Measurements from ENCODE around the gene TFR2.

TFR2 gene

DNA sequence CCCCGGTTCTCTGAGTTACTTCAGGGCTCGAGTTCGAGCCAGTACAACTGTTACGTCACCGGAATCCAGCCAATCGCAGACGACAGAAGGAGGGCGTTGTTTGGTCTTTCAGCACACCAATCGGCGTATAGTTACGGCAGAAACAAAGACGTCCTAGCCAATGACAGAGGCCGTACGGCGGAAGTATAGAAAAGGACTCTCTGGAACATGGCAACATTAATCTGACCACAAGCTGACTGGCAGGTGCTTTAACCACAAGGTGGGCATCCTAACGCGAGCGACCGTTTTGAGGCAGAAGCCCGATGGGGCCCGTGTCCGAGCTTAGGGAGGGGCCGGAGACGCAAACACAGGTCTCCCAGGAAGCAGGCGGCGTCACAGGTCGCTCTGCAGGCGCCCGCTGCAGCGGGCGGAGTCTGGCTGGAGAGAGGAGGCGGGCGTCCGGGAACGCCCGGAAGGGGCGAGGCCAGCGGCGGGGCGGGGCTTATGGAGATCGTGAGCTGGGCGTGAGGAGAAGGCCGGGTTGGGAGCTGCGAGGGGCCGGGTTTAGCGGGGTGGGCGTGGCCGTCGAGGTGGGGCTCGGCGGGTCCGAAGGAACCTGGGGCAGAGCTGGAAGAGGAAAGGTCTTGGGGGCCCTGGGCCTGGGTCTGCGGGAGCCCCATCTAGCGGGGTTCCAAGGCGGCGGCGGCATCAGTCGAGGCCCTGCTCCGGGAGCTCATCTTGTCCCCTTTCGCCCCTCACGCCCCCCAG lies 29.2 kb downstream of the TFR2 start, which contains the start of gene MOSPD3:
MOSPD3 (plus strand) TSS at position 558 of the 747 bp plus-strand sequence. CDS start 252 bp downstream, outside the sequence.
- DNase-seq: peak; percentile 99

DNA sequence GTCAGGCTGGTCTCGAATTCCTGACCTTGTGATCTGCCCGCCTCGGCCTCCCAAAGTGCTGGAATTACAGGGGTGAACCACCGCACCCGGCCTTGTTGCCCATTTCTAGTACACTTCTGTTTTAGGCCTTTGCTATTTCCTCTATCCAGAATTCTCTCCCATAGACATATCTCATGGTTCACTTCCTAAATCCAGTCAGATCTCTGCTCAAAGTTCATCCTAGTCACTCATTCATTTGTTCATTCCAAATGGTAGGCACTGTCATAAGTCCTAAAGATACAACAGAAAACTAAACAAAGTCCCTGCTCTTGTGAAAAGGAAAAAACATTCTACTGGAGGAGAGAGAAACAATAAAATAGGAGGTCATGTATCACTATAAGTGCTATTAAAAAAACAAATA lies 31.4 kb downstream of the TFR2 start:
- no peak for DNase-seq

DNA sequence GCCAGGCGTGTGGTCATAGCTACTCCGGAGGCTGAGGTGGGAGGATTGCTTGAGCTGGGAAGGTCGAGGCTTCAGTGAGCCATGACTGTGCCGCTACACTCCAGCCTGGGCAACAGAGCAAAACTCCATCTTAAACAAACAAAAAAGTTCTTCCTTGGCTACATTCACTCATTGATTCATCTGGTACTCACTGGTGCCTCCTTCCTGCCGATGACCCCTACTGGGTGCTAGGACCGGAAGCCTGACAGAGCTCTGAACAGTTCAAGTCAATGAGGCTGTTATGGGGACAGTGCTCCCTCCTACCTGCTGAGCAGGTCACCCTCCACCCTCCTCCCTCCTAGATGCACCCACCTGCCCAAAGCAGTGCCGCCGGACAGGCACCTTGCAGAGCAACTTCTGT lies 34.2 kb downstream of the TFR2 start:
- DNase-seq: no peak

DNA sequence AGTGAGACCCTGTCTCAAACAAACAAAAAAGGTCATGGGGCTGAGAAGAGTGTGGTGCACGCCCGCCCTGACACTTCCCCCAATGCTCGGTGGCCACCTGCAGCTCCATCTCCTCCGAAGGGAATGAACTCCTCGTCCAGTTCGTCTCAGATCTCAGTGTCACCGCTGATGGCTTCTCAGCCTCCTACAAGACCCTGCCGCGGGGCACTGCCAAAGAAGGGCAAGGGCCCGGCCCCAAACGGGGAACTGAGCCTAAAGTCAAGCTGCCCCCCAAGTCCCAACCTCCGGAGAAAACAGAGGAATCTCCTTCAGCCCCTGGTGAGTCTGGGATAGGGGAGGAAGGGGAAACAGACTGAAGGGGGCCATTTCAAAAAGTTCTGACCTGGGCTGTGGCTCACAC lies 35.0 kb downstream of the TFR2 start:
- DNase-seq: no peak

DNA sequence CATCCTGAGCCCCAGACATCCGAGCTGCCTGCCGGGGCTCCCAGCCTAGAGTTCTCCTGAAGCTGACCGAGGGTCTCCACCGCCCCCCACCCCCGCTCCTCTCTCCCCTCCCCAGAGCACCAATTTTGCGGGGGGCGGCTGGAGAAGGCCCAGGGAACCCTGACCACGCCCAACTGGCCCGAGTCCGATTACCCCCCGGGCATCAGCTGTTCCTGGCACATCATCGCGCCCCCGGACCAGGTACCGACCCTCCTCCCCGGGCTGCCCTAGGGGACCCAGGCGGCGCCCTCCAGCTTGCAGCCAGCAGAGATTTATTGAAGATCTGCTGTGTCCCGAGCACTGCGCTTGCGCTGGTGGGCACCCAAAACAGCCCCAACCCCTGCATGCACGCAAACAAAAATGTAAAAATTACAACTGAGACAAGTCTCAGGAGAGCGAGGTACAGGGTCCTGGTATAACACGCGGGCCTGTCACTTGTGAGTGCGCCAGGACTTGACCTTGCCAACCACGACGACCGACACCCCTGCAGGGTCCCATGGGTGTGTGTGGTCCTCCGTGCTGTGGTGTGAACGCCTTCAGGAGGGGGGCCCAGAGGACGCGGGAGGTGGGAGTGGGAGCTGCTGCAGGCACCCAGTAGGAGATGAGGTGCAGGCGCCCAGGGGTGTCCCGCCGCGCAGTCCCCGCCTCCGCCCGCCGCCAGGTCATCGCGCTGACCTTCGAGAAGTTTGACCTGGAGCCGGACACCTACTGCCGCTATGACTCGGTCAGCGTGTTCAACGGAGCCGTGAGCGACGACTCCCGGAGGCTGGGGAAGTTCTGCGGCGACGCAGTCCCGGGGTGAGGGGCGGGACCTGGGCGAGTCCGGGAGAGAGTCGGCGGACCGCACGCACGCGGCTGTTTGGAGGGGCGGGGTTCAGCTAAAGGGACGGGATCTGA lies 36.1 kb downstream of the TFR2 start:
- DNase-seq: peak; percentile 61 to 70

DNA sequence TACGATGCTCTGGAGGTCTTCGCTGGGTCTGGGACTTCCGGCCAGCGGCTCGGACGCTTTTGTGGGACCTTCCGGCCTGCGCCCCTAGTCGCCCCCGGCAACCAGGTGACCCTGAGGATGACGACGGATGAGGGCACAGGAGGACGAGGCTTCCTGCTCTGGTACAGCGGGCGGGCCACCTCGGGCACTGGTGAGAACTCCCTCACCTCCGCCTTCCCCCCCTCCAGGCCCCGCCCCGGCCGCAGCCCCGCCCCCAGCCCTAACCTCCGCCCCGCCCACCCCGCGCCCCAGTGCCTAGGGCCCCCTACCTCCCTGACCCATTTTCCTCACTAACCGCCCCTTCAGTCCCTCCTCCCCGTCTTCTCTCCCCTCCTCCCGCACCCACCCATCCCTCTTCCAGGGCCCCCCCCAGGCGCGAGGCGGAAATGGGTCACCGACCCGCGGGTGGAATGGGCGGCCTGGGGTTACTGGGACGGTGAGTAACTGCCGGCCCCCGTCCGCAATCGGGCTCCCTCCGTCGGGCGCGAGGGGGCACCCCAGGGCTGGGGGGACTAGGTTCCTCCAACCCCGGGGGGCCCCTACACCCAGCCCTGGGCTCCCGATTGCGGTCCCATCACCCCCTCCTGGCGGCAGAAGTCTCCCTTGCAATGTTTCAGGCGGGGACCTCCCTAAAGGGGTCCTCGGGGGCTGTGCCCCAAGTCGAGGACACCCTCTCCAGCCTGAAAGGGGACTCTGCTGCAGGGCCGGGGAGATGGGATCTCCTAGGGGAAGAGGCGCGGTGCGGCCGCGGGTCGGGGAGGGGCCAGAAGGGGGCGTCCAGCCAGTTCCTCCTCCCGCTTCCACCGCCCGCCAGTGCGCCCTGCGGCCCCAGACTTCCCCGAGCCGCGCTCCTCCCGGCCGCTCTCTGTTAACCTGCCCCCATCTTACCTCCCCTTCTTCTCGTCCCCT lies 37.0 kb downstream of the TFR2 start:
- peak; percentile 79 to 84 for DNase-seq

DNA sequence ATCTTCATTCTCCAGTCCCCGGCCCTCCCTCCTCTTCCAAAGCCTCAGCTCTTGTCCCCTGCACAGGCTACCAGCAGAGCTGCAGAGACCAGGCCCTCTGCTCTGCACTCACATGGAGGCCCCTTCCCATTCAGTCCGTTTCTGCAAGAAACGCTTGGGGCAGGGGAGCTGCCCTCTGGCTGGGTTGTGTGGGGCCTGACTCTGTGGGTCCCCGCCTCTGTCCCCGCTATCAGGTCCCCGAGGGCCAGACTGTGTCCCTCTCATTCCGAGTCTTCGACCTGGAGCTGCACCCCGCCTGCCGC lies 37.7 kb downstream of the TFR2 start:
- no peak for DNase-seq

DNA sequence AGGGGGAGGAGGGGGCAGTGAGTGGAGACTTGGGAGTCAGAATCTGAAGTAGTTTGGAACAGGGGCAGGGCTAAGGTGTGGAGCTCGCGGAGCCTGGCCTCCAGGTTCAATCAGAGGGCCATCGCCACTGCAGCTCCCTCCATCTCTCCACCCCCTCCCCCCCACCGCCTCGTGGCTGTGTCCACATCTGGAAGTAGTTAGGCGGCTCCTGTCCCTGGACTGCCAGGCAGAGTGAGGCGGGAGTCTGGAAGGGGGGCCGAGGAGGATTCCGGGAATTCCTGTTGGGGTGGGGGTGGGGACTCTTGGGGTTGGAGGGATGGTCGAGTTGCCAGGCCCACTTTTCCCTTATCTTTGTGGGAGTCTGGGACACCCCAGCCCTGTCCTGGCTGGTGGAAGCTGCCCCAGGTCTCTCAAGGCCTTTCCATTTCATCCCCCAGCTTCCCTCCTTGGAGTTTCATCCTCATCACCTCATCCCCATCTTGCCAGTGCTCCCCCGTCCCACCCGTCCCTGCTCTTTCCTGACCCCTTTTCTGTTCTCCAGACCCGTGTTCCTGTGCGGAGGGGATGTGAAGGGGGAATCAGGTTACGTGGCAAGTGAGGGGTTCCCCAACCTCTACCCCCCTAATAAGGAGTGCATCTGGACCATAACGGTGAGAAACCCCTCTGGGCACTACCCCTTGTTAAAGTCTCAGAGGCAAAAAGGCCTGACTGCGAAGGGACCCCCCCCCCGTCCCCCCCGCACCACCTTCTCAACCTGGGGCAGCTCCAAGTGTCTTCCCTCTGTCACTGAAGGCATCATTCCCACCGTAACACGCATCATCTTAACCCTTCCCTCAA lies 38.2 kb downstream of the TFR2 start:
- no peak for DNase-seq

DNA sequence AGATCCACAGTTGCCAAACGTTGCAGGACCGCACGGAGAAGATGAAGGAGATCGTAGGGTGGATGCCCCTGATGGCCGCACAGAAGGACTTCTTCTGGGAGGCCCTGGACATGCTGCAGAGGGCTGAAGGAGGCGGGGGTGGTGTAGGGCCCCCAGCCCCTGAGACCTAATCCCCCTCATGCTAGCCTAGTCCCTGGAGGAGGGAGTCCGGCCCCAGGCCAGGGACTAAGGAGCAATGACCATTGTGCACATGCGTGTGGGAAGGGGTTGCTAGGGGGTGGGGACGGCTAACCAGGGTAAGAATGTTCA lies 40.7 kb downstream of the TFR2 start:
- no peak for DNase-seq

DNA sequence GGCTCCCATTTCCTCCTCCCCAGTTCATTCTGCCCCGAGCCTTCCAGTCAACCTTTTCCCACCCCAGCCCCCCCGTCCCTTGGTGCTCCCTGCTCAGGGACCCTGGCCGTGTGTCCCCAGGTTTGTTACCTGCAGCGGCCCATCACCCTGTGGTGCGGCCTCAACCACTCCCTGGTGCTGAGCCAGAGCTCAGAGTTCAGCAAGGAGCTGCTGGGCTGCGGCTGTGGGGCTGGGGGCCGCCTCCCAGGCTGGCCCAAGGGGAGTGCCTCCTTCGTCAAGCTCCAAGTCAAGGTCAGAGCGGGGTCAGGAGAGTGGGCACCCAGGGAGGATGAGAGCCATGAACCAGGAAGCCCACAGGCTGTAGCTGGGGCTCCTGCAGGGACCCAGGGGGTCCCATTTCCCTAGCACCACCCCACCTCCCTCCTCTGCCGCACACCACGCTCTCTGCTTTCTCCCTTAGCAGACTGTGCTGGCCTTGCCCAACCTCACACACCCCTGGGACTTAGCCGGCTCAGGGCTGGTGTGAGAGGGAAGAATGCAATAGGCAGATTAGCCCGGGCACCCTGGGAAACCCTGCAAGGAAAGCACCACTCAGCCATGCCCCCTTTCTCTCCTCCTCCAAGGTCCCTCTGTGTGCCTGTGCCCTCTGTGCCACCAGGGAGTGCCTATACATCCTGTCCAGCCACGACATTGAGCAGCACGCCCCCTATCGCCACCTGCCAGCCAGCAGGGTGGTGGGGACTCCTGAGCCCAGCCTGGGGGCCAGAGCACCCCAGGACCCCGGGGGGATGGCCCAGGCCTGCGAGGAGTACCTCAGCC lies 41.2 kb downstream of the TFR2 start:
- no peak for DNase-seq

DNA sequence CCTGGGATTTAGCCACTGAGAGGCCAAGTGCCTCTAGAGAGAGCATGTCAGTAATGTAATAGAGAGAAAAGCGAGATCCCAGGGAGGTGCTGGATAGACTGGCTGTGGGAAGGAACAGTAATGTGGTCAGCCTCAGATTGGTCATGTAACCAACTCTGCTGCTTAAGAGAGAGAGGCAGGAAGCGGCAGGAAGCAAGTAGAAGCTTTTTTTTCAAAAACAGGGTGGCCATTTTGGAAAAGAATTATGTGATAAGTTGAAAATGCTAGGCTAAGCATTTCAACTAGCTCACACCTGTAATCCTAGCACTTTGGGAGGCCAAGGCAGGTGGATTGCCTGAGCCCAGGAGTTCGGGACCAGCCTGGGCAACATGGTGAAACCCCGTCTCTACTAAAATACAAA lies 42.9 kb downstream of the TFR2 start:
- DNase-seq: no peak

DNA sequence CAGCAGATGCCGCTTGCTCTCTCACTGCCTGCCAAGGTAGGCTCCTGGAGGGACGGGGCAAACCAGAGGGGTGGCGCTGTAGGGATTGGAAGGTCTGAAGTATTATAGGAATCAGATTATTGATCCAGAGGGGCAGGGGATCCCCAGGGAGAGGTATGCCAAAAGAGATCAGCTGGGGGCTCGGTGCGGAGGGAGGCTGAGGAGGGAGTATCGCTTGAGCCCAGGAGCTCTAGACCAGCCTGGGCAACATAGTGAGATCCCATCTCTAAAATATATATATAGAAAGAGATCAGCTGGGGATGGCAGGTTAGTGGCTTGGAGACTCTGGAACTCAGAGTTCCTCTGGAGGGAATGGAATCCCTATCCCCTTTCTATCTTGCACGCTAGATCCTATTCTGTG lies 46.2 kb downstream of the TFR2 start:
- DNase-seq: no peak

DNA sequence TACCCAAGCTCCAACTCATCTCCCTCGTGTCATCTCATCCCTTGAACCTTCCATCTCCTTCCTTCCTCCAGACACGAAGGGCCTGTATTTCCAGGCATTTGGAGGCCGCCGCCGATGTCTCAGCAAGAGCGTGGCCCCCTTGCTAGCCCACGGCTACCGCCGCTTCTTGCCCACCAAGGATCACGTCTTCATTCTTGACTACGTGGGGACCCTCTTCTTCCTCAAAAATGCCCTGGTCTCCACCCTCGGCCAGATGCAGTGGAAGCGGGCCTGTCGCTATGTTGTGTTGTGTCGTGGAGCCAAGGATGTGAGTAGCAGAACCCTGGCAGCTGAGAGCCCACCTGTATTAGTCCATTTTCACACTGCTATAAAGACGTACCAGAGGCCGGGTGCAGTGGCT lies 49.8 kb downstream of the TFR2 start:
- no peak for DNase-seq

DNA sequence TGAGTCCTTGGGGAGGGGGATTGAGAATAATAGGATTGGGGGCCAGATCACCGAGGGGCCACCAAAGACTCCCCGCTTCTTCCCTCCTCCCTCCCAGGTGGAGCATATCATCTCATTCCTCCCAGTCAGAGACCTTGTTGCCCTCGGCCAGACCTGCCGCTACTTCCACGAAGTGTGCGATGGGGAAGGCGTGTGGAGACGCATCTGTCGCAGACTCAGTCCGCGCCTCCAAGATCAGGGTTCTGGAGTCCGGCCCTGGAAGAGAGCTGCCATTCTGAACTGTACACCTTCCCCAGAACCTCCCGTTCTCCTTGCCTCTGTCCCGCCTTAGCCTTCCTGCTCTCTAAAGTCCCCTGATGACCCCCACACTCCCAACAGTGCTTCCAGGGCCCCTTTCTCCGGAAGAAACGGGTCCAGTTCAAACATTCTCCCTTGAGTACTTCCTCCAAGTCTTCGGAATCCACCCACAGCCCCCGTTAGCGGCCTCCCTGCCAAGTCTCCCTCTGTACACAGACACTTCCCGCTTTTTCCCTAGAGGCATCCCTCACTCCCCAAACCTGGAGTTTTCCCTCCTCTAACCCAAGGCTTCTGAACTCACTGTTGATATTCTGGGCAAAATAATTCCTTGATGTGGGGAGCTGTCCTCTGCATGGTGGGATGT lies 51.1 kb downstream of the TFR2 start:
- DNase-seq: no peak

DNA sequence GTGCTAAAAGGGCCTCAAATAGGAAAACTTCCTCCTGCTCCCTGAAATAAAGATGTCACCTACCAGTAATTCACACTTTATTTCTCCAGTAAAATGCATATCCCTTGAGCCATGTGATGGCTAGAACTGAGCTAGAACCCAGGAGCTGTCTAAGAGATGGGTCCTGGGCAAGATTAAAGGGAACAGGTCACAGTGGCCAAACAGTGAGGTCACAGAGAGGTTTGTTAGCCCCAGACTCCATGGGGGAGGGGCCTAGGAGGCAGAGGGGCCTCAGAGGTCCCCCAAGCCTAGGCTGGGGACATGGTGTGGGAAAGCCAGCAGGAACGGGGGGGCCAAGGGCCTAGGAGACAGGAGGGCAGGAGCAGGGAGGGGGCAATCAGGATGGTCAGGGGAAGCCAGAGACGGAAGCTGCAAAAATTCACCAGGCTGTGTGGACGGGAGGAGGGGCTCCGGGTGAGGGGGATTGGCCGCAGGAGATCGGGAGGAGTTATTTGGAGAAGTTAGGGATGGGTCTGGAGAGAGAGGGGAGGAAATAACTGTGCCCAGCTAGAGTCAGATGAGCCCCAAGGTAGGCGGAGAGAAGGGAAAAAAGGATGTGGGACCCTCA lies 51.9 kb downstream of the TFR2 start:
- no peak for DNase-seq

DNA sequence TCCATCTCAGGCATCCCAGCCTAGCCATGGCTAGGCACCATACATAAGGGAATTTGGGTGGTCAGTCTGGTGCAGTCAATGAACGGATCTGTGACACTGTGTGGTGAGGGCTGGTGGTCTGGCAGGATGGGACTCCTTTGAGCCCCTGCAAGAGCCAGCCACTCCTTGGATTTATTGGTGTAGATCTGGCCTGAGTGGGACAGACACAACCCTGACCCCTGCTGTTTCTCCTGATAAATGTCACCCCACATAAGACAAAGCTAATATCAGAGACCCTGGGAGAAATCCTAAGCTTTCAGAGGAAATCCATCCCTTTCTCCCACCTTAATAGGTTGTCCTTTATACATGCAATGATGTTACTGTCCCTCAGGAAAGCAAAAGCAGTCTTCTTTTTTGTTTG lies 52.9 kb downstream of the TFR2 start:
- no peak for DNase-seq

DNA sequence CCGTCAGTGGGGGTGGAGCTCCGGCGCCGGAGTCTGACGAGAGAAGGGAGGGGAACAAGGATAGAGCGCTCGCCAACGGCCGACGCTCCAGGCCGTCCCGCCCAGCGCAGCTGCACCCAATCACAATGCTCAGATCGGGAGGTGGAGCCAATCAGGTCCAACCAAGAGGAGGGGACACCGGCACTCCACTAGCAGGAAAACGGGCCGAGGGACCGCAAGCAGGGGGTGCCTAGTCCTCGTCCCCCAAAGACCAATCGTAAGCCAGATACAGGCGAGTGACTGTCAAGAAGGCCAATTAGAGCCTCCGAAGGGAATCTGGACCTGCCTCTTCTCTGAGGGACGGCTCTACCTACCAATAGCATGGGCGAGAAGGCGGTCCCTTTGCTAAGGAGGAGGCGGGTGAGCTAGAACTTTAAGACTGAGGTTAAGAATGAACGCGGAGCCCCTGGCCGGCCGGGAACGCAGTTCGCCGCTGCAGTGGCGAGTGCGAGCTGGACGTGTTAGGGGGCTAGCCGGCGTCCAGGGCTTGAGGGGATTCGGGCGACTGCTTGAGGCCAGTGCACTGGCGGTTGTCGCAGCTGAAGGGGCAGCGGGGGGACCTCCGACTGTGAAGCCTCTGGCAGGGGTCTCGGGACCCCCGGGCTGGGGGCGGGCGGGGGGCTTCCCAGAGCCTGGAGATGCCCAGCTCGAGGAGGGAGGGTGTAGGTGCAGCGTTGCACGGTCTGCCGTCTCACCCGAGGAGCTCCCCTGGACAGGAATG lies 54.9 kb downstream of the TFR2 start, which contains the start of gene FBXO24:
FBXO24 (plus strand) TSS at position 63 of the 760 bp plus-strand sequence; CDS start at position 361, 298 bp downstream.
- DNase-seq: peak; percentile 99 to 100

DNA sequence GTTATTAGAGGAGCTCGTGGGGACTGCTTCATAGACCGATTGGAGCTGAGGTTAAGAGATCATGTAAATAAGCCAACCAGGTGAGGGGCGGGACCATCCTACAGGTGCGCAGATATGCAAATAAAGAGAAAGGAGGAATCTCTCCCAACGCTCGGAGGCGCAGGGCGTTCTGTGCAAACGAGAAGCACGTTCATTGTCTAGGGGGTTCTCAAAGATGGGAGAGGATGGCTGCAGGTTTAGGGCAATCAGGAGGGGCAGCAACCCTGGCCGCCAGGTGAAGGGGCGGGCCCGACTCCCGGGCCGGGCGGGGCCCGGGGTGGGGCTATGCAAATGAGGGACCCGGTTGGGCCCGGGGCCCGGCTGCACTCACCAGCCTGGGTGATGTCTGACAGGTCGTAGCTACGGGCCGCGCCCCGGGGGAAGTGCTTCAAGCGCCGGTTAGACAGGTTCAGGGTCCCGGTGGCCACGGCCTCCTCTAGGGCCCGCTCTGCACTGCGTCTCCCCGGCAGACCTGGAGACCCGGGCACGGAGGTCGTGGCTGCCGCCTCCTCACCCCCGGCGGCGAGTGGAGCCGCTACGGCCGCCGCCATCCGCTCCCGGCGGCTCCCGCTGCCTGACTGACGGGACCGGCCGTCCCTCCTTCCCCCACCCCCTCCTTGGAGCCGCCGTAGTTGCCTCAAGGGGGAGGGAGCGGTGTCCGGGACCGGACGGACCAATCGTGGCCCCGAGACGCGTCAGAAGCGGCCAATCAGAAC lies 55.7 kb downstream of the TFR2 start, which contains the start of gene LRCH4:
LRCH4 (minus strand) TSS at position 619 of the 755 bp plus-strand sequence; CDS start at position 590, 29 bp downstream.
- peak; percentile 59 to 66 for DNase-seq
